Heart right ventricle (tissue), 16 donors: ENCODE data around the gene ZC3H11A. TPM values are rescaled to one million over a fixed set of nuclear protein-coding genes. Genes with fewer than 3 reads are reported as not detected.
A peak's percentile ranks its signal among the peaks of the same experiment; 100 is the strongest.

Experiments used
- ATAC-seq, 8 donors: fragments of 200-7000 bp; cut with Tn5 transposase; one replicate each; pipeline ENCODE4 v1.9.1; 2020; ENCODE audit warnings: mild to moderate bottlenecking in 8 of 8, moderate library complexity in 8 of 8, moderate number of reproducible peaks in 1 of 8
- DNase-seq, 2 donors: peaks; one replicate each; pipeline ENCODE4 v3.0.0-alpha.2; 2020
- H3K27ac ChIP-seq, 10 donors: fragments of 200-600 bp; sonication (generic) in 2 of 10; one replicate each; pipeline versions ENCODE4 v1.5.0 to v1.8.0; 2020 to 2022; ENCODE audit warnings: mild to moderate bottlenecking in 3 of 10
- H3K27me3 ChIP-seq, 7 donors: fragments of 200-600 bp; one replicate each; pipeline ENCODE4 v1.8.0; 2021 to 2022; ENCODE audit warnings: mild to moderate bottlenecking in 2 of 7
- H3K36me3 ChIP-seq, 9 donors: fragments of 200-600 bp; sonication (generic) in 1 of 9; one replicate each; pipeline versions ENCODE4 v1.5.0 to v1.8.0; 2020 to 2022; ENCODE audit warnings: mild to moderate bottlenecking in 2 of 9
- H3K4me1 ChIP-seq, 9 donors: fragments of 200-600 bp; sonication (generic) in 1 of 9; one replicate each; pipeline versions ENCODE4 v1.5.0 to v1.8.0; 2020 to 2022; ENCODE audit warnings: mild to moderate bottlenecking in 4 of 9
- H3K4me3 ChIP-seq, 10 donors: fragments of 200-600 bp; sonication (generic) in 2 of 10; one replicate each; pipeline versions ENCODE4 v1.5.0 to v1.8.0; 2020 to 2022; ENCODE audit warnings: mild to moderate bottlenecking in 7 of 10, moderate library complexity in 2 of 10
- H3K9me3 ChIP-seq, 11 donors: fragments of 200-600 bp in 10 of 11; sonication (generic) in 2 of 11; one replicate each; pipeline versions ENCODE4 v1.5.0 to v1.8.0; 2013 to 2022; ENCODE audit warnings: mild to moderate bottlenecking in 2 of 11, control low read depth in 1 of 11, moderate library complexity in 1 of 11
- WGBS, 2 donors: extraction: QIAGEN DNeasy Blood & Tissue Kit; methylation state at CpG; one replicate each; pipeline ENCODE4 v1.1.7; 2013; ENCODE audit warnings: inconsistent platforms in 1 of 2; 5-methylcytosine and 5-hydroxymethylcytosine counted together
- intact Hi-C, 10 donors: fragments of 100-400 bp; cut with DNase I; formaldehyde crosslinking; loops; one replicate each; pipeline versions ENCODE4 v1.11.1 to v1.14.2; 2022
- polyA plus RNA-seq, 2 donors: library from polyadenylated mRNA; stranded (reverse); fragments of 200-250 nt; gene quantifications; one replicate each; pipeline ENCODE4 v1.2.3, GENCODE V29; 2013
- total RNA-seq, 10 donors: library from RNA; stranded (reverse); fragmentation: NEBNext Ultra II Directional in 3 of 10; extraction: Animal tissue kit (Norgen Biotek cat#: 25700) in 3 of 10; gene quantifications; one replicate each; pipeline versions ENCODE4 v1.2.1 to v1.2.4, GENCODE V29; 2021 to 2023
- TF ChIP-seq, protein P1 (sequence below), 9 donors: fragments of 200-600 bp; sonication (generic) in 2 of 9; IDR thresholded peaks; one replicate each; pipeline versions ENCODE4 v1.5.0 to v1.8.0; 2021 to 2022; ENCODE audit warnings: antibody characterized with exemption in 9 of 9, mild to moderate bottlenecking in 5 of 9, moderate library complexity in 1 of 9
- donor health status: Arrhythmogenic right ventricular cardiomyopathy.
- donor health status: ischemic (EF 13 %, LVEDD 7.1; RV severe dilation, severe dysfunction).
- donor health status: healthy with polysubstance abuse.
- donor health status: DM: no; HTN: yes; CAD: no.
- donor health status: DM: no; HTN: no; CAD: no.
- donor health status: ischemic (EF 25% LVEDD 6.9; RV normal size, moderate dysfunction).
- donor health status: ischemic (EF 25% LVEDD 5.7; RV mildly dilated, moderate dysfunction).
- donor health status: healthy.
- donor health status: DM: yes; HTN: yes; CAD: no.
- donor health status: Ischemic cardiomyopathy.
- donor health status: ischemic (EF 35%, LVEDD 5.7; RV mildly dilated, moderate dysfunction).
- donor health status: nonischemic (EF 11% LVEDD 7.7; RV severe dilation, severe dysfunction).
- donor health status: DM: yes; HTN: yes; CAD: no.
- donor health status: PGD.
- donor health status: ischemic (EF 29% LVEDD 5.4; RV normal size, mild dysfunction).
- donor health status: nonischemic (EF 23%, LVEDD 6.1; RV moderate dilation, normal function).

ZC3H11A gene
- total and polyA plus RNA-seq, 12 donors, result 25.3 to 63.8 (median 41.9) TPM

DNA sequence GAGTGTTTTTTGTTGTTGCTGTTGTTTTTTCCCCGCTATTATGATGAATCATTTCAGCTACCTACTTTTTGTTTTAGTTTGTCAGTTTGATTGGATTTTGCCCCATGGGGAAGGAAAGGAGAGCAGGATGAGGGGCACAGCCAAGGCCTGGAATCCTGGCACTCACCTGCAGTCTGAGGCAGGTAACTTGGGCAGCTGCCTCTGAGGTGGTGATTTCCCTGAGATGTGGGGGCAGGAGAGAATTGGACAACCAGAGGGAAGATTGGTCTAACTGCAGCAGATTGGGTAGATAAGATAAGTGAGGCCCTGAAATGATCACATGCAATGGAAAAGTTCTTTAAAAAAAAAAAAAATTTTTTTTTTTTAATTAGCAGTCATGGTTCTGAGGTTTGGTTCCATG lies 31.9 kb upstream of the ZC3H11A start:
- no peaks in the 10 kb centered on the region for H3K27me3 ChIP-seq
- DNase-seq (no peak), ATAC-seq (no peak)
- TF ChIP-seq, protein P1, sequence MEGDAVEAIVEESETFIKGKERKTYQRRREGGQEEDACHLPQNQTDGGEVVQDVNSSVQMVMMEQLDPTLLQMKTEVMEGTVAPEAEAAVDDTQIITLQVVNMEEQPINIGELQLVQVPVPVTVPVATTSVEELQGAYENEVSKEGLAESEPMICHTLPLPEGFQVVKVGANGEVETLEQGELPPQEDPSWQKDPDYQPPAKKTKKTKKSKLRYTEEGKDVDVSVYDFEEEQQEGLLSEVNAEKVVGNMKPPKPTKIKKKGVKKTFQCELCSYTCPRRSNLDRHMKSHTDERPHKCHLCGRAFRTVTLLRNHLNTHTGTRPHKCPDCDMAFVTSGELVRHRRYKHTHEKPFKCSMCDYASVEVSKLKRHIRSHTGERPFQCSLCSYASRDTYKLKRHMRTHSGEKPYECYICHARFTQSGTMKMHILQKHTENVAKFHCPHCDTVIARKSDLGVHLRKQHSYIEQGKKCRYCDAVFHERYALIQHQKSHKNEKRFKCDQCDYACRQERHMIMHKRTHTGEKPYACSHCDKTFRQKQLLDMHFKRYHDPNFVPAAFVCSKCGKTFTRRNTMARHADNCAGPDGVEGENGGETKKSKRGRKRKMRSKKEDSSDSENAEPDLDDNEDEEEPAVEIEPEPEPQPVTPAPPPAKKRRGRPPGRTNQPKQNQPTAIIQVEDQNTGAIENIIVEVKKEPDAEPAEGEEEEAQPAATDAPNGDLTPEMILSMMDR (IDR thresholded peaks at IDR 0.05), result no peak
- intact Hi-C loops, result no loop called here
- peak overlapping the region in 1 of 10 donors; percentile 88 for H3K27ac ChIP-seq
- H3K9me3 ChIP-seq, result no peaks in the 10 kb centered on the region
- peaks cover 0 to 9% (median 0%) of the 10 kb centered on the region in 9 donors for H3K4me1 ChIP-seq
- H3K36me3 ChIP-seq, result no peaks in the 10 kb centered on the region
- no peak overlapping the region for H3K4me3 ChIP-seq
- WGBS, 2 donors, result 85 to 95% methylated on average over 1 of the region's 1 CpG

DNA sequence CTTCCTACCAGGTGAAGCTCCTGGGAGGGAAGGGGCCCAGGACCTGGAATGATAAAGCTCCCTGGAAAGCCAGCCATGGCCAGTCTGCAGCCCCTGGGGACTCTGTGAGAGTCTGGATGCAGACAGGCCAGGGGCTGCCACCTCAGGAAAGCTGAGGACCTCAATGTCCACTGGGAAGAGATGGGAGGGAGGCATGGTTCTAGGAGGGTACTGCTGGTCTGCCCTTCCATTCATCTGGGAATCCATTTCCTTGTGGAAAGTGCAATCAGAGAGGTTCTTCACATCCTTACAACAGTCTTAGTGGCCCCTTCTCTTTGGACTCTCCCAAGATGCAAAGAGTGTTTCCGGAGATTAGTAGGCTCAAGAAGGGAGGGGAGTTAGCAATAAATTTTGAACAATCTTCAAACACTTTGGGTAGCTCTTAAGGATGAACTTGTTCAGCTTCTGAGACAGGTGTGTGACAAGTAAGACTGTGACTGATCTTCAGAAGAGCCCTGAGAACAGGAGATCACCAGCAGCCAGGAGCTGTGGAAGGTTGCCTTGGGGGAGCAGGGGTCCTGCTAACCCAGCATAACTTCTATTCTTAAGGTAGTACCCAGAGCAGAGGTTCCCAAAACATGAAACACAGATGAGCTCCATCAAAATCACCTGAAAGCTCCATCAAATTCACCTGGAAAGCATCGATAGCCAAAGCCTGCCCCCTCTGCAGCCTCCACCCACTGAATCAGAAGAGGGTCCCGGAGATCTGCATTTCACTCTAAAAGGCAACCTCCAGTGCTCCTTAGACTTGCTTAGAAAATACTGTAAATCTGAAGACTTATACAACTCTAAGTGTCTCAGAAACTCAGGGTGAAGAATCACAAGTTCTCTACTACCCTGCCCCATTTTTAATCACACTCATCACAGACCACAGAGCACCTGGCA lies 31.1 kb upstream of the ZC3H11A start:
- Histone ChIP-seq H3K27ac (peak overlapping the region in 1 of 10 donors; percentile 88), H3K4me3 (no peak overlapping the region), H3K27me3 (no peaks in the 10 kb centered on the region), H3K36me3 (no peaks in the 10 kb centered on the region), H3K4me1 (peaks cover 0 to 17% (median 3%) of the 10 kb centered on the region in 9 donors), H3K9me3 (no peaks in the 10 kb centered on the region)
- WGBS, 2 donors, result 87 to 93% methylated on average over 3 of the region's 3 CpGs
- intact Hi-C loops, result no loop called here
- DNase-seq, result no peak
- TF ChIP-seq, protein P1 (IDR thresholded peaks at IDR 0.05), result no peak
- no peak for ATAC-seq

DNA sequence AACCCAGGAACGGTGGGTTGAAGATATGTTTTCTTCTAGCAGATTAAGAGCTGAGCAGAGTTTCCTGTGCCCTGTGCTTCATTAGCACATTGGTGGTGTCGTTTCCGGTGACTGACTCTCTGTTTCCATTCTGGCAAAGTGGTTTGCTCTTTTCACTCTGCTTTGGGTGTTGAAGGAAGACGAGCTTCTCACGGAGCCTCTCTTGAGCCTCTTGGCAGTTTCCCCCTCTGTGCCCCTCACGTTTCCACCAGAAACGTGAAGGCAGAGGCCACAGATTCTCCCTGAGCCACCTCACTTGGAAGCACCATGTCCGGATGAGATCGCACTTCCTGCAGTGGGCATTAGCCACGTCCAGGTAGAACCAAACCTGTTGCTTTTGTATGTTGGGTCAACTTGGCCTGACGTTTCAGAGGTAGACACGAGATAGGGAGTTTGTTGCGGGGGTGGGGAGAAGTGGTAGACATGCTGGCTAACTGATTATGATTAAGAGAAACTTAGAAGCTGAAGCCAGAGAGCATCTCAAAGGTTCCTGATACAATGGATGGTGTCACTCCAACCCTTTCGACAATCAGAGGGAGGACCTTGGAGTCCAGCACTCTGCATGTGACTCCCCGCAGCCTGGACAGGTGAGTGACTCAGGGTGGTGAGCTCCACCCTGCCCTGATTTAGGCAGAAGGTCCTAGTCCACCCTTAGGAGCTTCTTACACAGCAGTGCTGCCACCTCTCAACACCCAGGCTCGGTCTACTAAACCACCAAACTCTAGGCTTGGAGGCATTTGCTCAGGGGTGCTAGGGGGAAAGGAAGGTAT lies 30.2 kb upstream of the ZC3H11A start, which contains the start of gene LAX1:
Gene LAX1 (plus strand): TSS at position 155 of the 809 bp plus-strand sequence. CDS start 383 bp downstream, at position 538.
- Histone ChIP-seq H3K36me3 (no peaks in the 10 kb centered on the region), H3K4me3 (peak within 1 kb of the TSS in 1 of 10 donors; percentile 46), H3K27ac (peak within 1 kb of the TSS in 1 of 10 donors; percentile 88), H3K4me1 (peaks cover 0 to 24% (median 6%) of the 10 kb centered on the region in 9 donors), H3K9me3 (no peaks in the 10 kb centered on the region), H3K27me3 (no peaks in the 10 kb centered on the region)
- DNase-seq (no peak), ATAC-seq (peak in 2 of 8 donors; percentile 21 to 37)
- WGBS, 2 donors, result 68 to 70% methylated on average over 16 of the region's 16 CpGs
- TF ChIP-seq, protein P1 (IDR thresholded peaks at IDR 0.05), result no peak
- intact Hi-C loops, result no loop called here

DNA sequence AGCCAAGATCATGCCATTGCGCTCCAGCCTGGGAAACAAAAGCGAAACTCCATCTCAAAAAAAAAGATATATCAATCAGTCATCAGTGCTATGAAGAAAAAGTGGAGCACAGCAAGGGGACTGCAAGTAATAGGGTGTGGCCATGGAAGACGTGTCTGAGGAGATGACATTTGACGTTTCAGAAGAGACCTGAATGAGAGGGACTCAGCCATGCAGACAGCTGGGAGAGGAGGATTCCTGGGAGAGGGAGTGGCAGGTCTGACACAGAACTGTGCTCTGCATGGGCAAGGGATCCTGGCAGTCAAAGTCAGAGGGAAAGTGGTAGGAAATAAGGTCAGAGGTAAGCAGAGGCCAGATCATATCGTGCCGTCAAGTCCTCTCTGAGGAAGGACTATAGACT lies 27.2 kb upstream of the ZC3H11A start:
- Histone ChIP-seq H3K27ac (no peak overlapping the region), H3K4me1 (peaks cover 0 to 25% (median 6%) of the 10 kb centered on the region in 9 donors), H3K9me3 (no peaks in the 10 kb centered on the region), H3K4me3 (no peak overlapping the region), H3K36me3 (no peaks in the 10 kb centered on the region), H3K27me3 (no peaks in the 10 kb centered on the region)
- TF ChIP-seq, protein P1 (IDR thresholded peaks at IDR 0.05), result no peak
- WGBS, 2 donors, result 82 to 84% methylated on average over 6 of the region's 6 CpGs
- ATAC-seq (no peak), DNase-seq (no peak)
- intact Hi-C loops, result no loop called here
